ENCODE data around the gene GP9. TPM values are rescaled to one million over a fixed set of nuclear protein-coding genes. Genes with fewer than 3 reads are reported as not detected.

Gene GP9
- total and polyA plus RNA-seq, 2 experiments from 2014 or later, result not detected

DNA sequence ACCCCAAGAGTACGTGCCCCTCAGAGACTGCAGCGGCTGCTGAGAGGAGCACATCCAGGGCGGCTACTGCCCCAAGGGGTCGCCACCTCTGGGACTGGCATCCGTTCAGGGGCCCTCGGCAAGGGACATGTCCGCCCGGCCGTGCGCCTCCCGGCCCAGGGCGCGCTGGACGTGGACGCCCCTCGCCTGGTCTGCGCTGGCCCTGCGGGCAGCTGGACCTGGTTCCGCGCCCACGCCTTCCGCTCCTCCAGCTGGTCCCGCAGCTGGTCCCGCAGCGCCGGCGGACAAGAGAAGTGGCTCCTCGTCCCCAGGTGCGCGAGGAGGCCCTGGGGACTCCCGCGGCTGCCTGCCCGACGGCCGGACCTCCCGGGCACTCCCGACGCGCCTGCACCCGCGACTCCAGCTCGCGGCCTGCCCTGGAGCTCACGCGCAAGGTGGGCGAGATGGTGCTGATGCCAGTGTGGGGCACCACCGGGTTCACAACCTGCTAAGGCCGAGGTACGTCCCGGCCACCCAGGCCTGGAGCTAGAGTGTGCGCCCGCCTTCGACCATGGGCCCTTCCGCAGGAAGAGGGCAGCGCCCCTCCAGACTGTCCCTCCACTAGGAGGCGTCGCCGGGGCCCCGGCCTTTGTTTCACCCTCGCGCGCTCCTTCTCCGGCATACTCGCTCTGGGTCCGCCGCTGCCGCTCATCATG, 14.4 kb upstream of the GP9 start:
- Histone ChIP-seq H3K79me2 (no peaks in the 10 kb centered on the region), H4K20me1 (ENCODE audit: insufficient read depth, poor library complexity, severe bottlenecking) (no peaks in the 10 kb centered on the region), H3K9me2 (replicated peaks; ENCODE audit: insufficient read depth) (no peaks in the 10 kb centered on the region), H3K27me3 (no peaks in the 10 kb centered on the region), H3K4me3 (no peak overlapping the region), H3K9me3 (ENCODE audit: low read depth) (no peaks in the 10 kb centered on the region), H3K27ac (no peak overlapping the region), H3K4me1 (ENCODE audit: insufficient read depth) (no peaks in the 10 kb centered on the region), H3K4me2 (no peak overlapping the region), H2AFZ (no peak overlapping the region), H3K36me3 (replicated peaks; ENCODE audit: insufficient read depth, low read depth) (no peaks in the 10 kb centered on the region)
- DNase-seq (ENCODE audit: low spot score), result no peak
- WGBS (ENCODE audit: low lambda C conversion rate, missing lambda C conversion rate), result 98% methylated on average over 49 of the region's 67 CpGs
- TF ChIP-seq, protein P1, sequence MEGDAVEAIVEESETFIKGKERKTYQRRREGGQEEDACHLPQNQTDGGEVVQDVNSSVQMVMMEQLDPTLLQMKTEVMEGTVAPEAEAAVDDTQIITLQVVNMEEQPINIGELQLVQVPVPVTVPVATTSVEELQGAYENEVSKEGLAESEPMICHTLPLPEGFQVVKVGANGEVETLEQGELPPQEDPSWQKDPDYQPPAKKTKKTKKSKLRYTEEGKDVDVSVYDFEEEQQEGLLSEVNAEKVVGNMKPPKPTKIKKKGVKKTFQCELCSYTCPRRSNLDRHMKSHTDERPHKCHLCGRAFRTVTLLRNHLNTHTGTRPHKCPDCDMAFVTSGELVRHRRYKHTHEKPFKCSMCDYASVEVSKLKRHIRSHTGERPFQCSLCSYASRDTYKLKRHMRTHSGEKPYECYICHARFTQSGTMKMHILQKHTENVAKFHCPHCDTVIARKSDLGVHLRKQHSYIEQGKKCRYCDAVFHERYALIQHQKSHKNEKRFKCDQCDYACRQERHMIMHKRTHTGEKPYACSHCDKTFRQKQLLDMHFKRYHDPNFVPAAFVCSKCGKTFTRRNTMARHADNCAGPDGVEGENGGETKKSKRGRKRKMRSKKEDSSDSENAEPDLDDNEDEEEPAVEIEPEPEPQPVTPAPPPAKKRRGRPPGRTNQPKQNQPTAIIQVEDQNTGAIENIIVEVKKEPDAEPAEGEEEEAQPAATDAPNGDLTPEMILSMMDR (IDR thresholded peaks at IDR 0.05; ENCODE audit: poor library complexity), result no peak
- TF ChIP-seq EZH2 (IDR thresholded peaks at IDR 0.05; ENCODE audit: borderline replicate concordance), result no peak
- no peak for TF ChIP-seq EZH2phosphoT487 (IDR thresholded peaks at IDR 0.05; ENCODE audit: low read depth, severe bottlenecking, unreplicated experiment)

DNA sequence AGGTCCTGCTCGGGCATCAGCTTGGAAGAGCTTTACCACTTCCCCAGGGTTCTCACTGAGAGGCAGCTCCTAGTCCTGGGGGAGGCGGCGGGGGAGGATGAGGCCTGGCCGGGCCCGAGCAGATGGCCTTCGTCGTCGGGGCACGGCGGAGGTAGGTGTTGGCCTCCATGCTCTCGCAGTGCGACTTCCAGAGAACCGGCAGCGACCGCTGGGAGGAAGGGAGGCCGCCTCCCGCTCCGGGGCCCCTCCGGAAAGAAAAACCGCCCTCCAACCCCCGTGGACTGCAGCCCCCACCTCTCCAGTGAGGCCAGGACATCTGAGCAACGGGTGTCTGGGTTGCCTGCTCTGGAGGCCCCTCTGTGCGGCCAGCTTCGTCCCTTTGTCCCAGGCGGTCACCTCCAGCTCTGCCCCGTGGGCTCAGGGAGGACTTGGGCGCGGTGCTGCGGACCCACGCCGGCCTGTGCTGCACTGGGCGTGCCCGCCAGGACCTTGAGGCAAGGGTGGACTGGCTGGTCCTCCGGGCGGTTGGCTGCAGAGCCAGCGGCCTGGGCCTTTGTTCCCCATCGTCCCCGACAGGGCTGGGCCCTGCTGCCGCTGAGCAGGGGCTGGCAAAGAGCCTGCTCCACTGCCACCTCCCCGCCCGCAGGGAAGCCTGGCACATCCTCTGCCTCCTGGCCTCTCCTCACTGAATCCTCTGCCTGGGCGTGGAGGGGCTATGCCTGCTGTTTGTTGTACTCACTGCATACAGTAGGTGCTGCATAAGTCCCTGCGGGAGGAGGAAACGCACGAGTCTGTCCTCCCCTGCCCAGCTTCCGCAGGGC, 13.6 kb upstream of the GP9 start:
- H3K36me3 ChIP-seq (replicated peaks; ENCODE audit: insufficient read depth, low read depth), result no peaks in the 10 kb centered on the region
- peaks cover 3% of the 10 kb centered on the region for H3K4me1 ChIP-seq (ENCODE audit: insufficient read depth)
- H4K20me1 ChIP-seq (ENCODE audit: insufficient read depth, poor library complexity, severe bottlenecking), result no peaks in the 10 kb centered on the region
- WGBS (ENCODE audit: low lambda C conversion rate, missing lambda C conversion rate), result 94% methylated on average over 36 of the region's 46 CpGs
- H3K27ac ChIP-seq, result no peak overlapping the region
- H3K79me2 ChIP-seq, result no peaks in the 10 kb centered on the region
- H3K4me3 ChIP-seq, result no peak overlapping the region
- H3K9me3 ChIP-seq (ENCODE audit: low read depth), result no peaks in the 10 kb centered on the region
- TF ChIP-seq EZH2 (IDR thresholded peaks at IDR 0.05; ENCODE audit: borderline replicate concordance) (no peak), EZH2phosphoT487 (IDR thresholded peaks at IDR 0.05; ENCODE audit: low read depth, severe bottlenecking, unreplicated experiment) (no peak)
- TF ChIP-seq, protein P1 (IDR thresholded peaks at IDR 0.05; ENCODE audit: poor library complexity), result no peak
- no peaks in the 10 kb centered on the region for H3K27me3 ChIP-seq
- no peak for DNase-seq (ENCODE audit: low spot score)
- no peak overlapping the region for H3K4me2 ChIP-seq
- no peak overlapping the region for H2AFZ ChIP-seq
- no peaks in the 10 kb centered on the region for H3K9me2 ChIP-seq (replicated peaks; ENCODE audit: insufficient read depth)

DNA sequence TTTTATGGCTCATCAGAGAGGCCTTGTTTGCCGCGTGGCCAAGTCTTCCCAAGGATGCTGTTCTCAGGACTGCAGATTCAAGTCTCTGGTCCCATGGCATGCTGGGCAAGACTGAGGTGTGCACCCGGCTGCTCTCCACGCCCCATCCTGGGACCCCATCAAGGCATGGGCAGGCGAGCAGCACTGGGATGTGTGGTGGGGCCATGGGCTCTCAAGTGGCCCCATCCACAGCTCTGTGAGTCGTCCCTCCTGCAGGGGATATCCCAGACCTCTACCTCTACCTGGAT, 13.1 kb upstream of the GP9 start:
- Histone ChIP-seq H3K9me3 (ENCODE audit: low read depth) (no peaks in the 10 kb centered on the region), H3K27ac (no peak overlapping the region), H3K36me3 (replicated peaks; ENCODE audit: insufficient read depth, low read depth) (no peaks in the 10 kb centered on the region), H3K4me1 (ENCODE audit: insufficient read depth) (peaks cover 8% of the 10 kb centered on the region), H3K4me3 (no peak overlapping the region), H4K20me1 (ENCODE audit: insufficient read depth, poor library complexity, severe bottlenecking) (no peaks in the 10 kb centered on the region), H2AFZ (no peak overlapping the region), H3K4me2 (no peak overlapping the region), H3K79me2 (no peaks in the 10 kb centered on the region), H3K27me3 (no peaks in the 10 kb centered on the region), H3K9me2 (replicated peaks; ENCODE audit: insufficient read depth) (no peaks in the 10 kb centered on the region)
- DNase-seq (ENCODE audit: low spot score), result no peak
- 95% methylated on average over 6 of the region's 6 CpGs for WGBS (ENCODE audit: low lambda C conversion rate, missing lambda C conversion rate)
- TF ChIP-seq EZH2 (IDR thresholded peaks at IDR 0.05; ENCODE audit: borderline replicate concordance) (no peak), EZH2phosphoT487 (IDR thresholded peaks at IDR 0.05; ENCODE audit: low read depth, severe bottlenecking, unreplicated experiment) (no peak)
- TF ChIP-seq, protein P1 (IDR thresholded peaks at IDR 0.05; ENCODE audit: poor library complexity), result no peak
